Pulmonary artery endothelial cell (primary cell): ENCODE results near the gene KCNIP3. TPM values are rescaled to one million over a fixed set of nuclear protein-coding genes. Genes with fewer than 3 reads are reported as not detected.
"Not testable (repeated sequence)": the region's sequence is repeated elsewhere in the genome, so short reads cannot be mapped to it uniquely, and the experiment has no call there.

Experiments used
- DNase-seq: peaks from one replicate; pipeline ENCODE4 v3.0.0-alpha.2; 2011; ENCODE audit warnings: low read depth, low spot score
- total RNA-seq: library from RNA; depleted of rRNA; stranded (reverse); fragments of >200 nt; gene quantifications from 2 replicates; pipeline ENCODE4 v1.2.3, GENCODE V29; 2014

Gene KCNIP3
- total RNA-seq, 1 donor from 2014 or later, result 0.33 TPM

DNA sequence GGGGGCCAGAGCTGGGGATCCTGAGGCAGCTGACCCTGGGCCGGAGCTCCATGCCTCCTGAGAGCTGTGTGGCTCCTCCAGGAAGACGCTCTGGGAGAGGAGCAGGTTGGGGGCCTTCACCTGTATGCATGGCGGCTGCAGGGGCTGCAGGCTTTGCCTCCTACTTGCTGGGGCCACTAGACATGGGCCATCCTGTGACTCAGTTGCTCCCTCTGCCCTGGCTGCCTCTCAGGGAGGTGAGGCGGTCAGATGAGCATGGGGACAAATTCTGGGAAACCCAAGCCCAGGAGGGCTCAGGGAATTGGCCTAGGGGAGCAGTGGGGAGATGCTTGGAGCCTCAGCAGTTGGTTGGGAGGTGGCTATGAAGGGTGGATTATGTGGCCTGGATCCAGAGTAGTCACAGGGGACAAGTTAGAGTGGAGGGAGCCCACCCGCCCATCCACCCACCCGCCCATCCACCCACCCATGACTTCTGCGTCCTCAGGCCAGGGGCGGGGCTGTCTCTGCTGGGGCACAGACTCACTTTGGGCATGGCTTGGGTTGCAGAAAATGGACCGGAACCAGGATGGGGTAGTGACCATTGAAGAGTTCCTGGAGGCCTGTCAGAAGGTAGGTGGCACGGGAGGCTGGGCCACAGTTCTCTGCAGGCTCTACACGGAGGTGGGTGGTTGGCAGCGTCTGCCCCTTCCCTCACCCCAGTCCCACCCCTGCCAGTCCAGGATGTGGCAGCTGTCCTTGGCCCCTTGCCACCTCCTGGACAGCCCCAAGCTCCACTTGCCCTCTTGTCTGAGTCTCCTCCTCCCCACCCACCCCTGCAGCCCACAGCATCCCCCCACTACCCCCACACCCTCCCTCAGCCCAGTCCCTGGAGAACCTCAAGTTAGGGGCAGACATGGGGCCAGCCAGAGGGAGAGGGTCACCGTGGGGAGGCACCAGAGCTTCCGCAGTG lies 85.8 kb downstream of the KCNIP3 start:
- DNase-seq, result no peak

DNA sequence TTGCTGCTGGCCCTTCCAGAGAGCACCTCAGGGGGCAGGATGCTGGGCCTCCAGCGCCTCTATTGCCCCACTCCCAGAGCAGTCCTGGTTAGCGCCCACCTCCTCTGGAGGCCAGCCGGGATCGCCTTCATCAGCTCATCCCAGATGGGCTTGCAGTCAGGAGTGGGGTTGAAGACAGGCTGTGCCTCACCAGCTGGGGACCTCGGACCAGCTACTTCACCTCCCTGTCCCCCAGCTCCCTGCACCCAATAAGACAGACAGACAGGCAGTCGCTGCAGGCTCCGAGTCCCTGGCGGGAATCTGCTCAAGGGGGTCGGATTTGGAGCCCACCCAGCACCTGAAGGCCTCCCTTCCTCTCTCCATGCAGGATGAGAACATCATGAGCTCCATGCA lies 86.5 kb downstream of the KCNIP3 start:
- no peak for DNase-seq

DNA sequence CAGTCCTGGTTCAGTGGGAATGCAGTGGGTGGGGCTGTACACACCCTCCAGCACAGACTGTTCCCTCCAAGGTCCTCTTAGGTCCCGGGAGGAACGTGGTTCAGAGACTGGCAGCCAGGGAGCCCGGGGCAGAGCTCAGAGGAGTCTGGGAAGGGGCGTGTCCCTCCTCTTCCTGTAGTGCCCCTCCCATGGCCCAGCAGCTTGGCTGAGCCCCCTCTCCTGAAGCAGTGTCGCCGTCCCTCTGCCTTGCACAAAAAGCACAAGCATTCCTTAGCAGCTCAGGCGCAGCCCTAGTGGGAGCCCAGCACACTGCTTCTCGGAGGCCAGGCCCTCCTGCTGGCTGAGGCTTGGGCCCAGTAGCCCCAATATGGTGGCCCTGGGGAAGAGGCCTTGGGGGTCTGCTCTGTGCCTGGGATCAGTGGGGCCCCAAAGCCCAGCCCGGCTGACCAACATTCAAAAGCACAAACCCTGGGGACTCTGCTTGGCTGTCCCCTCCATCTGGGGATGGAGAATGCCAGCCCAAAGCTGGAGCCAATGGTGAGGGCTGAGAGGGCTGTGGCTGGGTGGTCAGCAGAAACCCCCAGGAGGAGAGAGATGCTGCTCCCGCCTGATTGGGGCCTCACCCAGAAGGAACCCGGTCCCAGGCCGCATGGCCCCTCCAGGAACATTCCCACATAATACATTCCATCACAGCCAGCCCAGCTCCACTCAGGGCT lies 87.9 kb downstream of the KCNIP3 start:
- DNase-seq, result no peak

- DNase-seq, result no peak
Measured at GRCh38 chr2:95385570-95385984, 88.4 kb downstream of the KCNIP3 start.

DNA sequence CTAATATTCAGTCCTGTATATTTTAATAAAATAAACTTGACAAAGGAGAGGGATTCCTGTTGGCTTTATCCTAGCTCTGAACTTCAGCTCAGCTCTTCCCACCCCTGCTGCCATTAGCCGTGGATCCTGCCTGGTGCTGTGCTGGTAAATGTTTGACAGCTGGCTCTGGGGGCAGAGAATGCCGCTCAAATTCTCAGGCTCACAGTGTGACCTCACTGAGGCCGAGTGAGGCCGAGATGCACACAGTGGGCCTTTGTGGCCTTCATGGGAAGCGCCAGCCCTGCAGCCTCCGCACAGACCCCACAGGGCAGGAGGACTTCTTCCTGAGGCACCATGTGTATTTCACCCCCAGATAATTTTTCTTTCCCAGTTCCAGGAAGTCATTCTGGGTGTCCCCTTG lies 88.9 kb downstream of the KCNIP3 start:
- DNase-seq, result no peak

DNA sequence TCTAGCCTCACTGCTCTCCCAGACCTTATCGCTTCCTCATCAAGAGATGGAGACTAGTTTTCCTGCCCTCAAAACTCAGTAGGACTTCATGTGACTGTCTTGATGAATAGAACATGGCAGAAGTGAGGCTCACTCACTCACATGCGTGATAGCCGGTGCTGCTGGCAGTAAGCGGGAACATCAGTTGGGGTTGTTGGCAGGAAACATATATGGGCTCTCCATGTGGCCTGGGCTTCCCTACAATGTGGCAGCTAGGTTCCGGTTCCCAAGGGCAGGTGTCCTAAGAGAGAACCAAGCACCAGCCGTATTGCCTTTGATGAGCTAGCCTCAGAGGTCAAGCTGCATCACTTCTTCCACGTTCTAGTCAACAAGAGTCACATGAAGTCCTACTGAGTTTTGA lies 90.2 kb downstream of the KCNIP3 start:
- no peak for DNase-seq

GRCh38 chr2:95388091-95388692 lies 91.0 kb downstream of the KCNIP3 start:
- DNase-seq, result no peak

DNA sequence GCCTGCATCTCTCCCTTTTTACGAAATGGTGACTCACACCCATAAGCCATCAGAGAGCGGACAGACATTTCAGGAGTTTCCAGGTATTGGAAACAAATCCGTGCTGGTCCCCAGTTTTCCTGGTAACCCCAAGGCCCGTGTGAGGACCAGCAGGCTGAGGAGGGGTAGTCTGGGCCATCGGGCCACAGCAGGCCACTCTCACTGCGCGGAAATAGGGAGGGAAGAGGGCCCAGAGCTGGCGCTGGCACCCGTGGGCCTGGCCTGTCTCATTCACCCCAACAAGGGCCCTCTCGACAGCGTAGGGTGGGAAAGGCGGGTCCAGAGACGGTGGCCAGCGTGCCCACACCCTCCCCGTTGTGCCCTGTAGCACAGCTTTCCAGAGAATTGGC lies 91.7 kb downstream of the KCNIP3 start:
- DNase-seq, result no peak

GRCh38 chr2:95389245-95390119 lies 92.3 kb downstream of the KCNIP3 start:
- no peak for DNase-seq

DNA sequence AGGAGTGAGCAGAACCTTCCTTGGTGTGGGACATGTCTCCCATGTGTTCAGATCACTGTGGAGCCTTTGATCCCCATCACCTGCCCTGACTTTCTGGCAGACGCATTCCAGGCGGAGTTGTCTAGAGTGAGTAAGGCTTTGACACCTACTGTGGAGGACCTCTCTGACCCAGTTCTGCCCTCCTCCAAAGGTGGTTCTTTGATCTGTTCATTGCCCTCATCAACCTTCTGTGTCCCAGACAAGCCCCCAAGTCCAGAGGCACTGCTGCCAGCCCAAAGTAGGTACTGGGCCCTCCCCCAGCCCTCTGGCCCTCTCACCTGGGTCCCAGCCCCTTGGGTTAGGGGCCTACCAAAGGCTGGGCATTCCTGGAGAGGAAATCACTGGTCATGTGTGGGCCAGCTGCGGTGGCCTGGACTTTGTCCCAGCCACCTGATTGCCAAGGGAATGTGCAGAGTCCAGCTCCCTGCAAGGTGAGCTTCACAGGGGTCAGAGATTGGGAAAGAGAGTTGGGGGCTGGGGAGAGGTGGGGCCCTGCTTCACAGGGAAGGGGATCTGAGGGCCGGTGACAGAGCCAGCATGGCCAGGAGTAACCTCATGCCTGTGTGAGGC lies 93.2 kb downstream of the KCNIP3 start:
- DNase-seq, result no peak

DNA sequence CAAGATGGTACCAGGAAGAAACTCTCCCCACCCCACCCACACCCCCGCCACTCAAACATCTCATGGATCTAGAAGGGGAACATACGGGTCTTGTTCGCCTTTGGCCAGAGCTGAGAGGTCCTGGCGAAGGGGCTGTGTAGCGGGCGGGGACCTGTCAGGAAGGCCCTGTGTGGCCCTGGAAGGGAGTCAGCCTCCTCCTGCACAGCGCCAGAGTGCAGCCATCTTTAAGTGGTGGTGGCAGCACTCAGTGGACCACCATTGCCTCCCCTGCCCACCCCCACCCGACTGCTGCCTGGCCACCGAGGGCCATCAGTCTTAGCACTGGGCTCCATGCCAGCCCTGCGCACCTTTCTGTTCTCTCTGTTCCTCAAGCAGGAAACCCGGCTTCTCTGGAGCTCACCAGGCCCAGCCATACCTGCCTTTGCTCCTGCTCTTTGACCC lies 93.8 kb downstream of the KCNIP3 start:
- DNase-seq, result no peak

DNA sequence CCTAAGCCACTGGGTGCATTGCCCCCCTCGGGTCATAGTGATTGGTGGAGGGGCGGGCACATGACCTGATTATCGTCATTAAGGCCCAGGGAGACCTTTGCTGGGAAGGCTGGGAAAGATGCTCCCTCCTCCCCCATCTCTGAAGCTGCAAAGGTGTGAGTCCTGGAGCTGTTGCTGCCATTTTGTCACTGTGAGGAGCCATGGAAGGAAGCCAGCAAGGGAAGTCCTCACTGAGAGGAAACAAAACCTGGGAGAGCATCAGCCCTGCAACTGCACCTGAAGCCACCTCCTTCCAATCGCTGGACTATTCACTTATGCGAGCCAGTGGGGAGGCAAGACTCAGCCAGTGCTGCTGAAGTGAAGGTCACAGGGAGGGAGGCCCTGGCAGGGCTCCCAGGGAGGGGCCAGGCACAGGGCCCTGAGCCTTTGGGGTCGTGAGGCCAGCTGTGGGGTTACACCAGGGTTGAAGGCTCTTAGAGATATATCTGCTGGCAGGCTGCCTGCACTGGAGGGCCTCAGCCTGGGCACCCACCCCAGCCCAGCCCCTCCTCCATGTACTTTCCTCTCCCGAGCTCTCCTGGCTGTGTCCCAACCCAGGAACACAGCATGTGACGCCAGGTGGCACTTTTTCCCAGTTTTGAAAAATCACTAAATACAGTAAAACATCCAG lies 94.6 kb downstream of the KCNIP3 start:
- no peak for DNase-seq

- no peak for DNase-seq
Measured at GRCh38 chr2:95392320-95392719, 95.2 kb downstream of the KCNIP3 start.

DNA sequence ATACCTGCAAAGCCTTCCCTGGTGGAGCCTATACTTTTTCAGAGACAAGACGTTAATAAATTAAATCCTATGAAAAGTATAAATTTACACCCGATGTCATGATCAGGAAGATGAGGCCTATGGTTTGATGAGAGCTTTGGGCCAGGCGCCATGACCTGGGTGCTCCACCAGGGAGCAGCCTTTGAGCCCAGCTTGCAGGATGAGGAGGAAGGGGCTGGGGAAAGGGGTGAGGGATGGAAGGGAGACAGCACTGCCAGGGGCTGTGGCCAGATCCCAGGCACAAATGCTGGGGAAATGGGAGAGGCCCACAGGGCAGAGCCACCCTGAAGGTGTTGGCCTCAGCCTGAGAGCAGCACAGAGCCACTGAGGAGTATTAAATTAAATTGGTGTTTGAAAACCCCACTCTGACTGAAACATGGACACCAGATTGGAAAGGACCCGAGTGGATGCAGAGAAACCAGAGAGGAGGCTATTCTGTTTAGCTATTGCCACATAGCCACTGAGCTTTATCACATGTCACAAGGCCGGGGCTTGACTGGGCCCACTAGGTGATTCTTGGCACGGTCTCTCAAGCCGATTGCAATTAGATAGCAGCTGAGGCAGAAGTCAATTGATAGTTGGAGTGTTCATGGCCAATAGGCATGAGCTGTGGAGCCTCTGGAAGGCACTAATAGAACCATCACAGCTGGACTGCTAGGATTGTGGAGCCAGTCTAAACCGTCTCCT lies 95.7 kb downstream of the KCNIP3 start:
- DNase-seq, result no peak

DNA sequence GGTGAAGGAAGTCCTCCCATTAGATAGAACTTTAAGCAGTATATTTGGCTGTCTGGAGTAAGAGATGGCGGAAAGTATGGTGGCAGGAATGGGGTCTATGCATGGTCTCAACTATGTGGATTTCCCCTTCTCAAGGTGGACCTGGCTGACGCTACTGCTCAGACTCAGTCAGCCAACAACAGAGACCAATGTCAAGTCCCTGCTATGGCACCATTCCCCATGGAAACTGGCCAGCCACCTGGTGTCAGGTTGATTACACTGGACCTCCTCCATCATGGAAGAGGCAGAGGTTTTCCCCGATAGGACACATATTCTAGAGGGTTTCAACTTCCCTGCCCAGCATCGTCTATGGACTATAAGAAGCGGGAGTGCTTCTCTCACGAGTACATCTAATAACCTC lies 96.8 kb downstream of the KCNIP3 start:
- DNase-seq, result no peak

GRCh38 chr2:95399061-95399460 lies 101.9 kb downstream of the KCNIP3 start:
- no peak for DNase-seq

- no peak for DNase-seq
Measured at GRCh38 chr2:95401480-95401879, 104.3 kb downstream of the KCNIP3 start.

DNA sequence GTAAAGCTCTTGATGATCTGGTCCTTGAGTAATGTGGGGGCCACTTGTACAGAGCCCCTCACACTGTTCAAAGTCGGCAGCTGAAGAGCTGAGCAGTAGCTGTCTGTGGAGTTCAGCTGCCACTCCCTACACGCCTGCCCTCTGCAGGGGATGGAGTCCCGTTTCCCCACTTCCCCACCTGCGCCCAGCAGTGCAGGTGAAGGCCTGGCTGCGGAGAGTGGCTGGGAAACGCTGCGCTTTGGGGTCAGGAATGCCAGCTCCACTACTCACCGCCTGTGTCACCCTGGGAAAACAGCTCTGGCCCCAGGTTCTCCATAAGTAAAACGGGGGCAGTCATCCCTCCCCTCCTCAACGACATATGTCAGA lies 104.8 kb downstream of the KCNIP3 start:
- not testable (repeated sequence) for DNase-seq

DNA sequence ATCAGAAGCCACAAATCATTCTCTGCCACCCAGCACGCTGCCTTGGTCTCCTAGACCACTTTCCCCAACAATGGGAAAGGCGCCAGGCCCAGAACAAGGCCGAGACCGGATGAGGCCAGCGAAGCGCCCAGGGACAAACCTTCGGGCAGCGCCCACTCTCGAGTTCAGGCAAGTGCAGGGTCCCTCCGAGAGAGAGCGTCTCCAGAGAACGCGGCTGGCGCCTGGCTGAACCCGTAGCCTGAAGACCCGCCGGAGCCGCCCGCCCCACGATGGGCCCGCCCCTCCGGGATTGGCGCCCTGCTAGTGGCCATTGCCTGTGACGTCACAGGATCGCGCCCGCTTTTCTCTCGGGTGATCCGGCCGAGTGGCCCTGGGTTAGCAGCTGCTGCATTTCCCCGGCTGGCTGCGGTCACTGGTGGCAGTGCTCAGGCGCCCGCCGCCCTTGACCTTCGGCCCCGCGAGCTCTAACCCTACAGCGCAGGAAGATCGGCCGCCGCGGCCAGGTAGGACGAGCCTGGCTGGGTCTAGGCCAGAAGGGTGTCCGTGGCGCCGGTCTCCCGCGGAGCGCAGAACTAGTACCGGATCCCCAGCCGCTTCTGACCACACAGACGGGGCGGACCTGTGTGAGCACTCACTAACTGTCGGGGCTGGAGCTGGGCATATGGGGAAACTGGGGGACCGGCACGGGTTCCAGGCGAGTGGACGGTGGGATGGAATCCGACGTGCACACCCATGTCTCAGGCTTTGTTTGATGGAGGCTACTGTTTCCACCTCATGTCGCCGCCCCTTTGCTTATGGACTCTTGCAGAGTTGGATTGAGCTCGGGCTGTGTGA lies 105.4 kb downstream of the KCNIP3 start, which contains the start of gene FAHD2A:
TSS of gene FAHD2A (plus strand) at position 339 of the 834 bp plus-strand sequence. CDS start 2,851 bp downstream, outside the sequence.
- peak; percentile 63 for DNase-seq
